HL-60 (cell line): ENCODE measurements around the gene AHRR.

Experiments used
- CTCF ChIP-seq: IDR thresholded peaks from one replicate; pipeline ENCODE4 v1.5.1; 2011; ENCODE audit warnings: low read length, control low read depth, inconsistent platforms; ENCODE audit not compliant: insufficient read depth
- POLR2AphosphoS5 ChIP-seq: IDR thresholded peaks from 2 replicates; pipeline ENCODE4 v1.6.1; 2012; ENCODE audit warnings: low read depth
- REST ChIP-seq: IDR thresholded peaks from 2 replicates; pipeline ENCODE4 v1.6.1; 2012; ENCODE audit warnings: low read depth; ENCODE audit not compliant: insufficient replicate concordance
- SPI1 ChIP-seq: IDR thresholded peaks from 2 replicates; pipeline ENCODE4 v1.6.1; 2012; ENCODE audit warnings: low read depth, mild to moderate bottlenecking, borderline replicate concordance

GRCh38 chr5:458547-459353 is 137.2 kb downstream of the AHRR start:
- TF ChIP-seq CTCF, result no peak
- TF ChIP-seq SPI1, result no peak
- TF ChIP-seq REST, result no peak
- TF ChIP-seq POLR2AphosphoS5, result no peak
